Umbilical cord (tissue), 1 donor: Measurements from ENCODE around the gene ZNF485. TPM values are rescaled to one million over a fixed set of nuclear protein-coding genes. Genes with fewer than 3 reads are reported as not detected.

ENCODE experiments used
- total RNA-seq: library from RNA; depleted of rRNA; stranded (reverse); fragments of >200 nt; gene quantifications from one replicate; pipeline ENCODE4 v1.2.3, GENCODE V29; 2014; ENCODE audit warnings: low replicate concordance; ENCODE audit not compliant: insufficient read depth

The ZNF485 gene
- total RNA-seq, 1 donor from 2014 or later: 3.6 TPM

Other genes starting within 250 kb of the ZNF485 start
- not detected for gene FXYD4, start 234.8 kb upstream of the ZNF485 start, total RNA-seq
- gene HNRNPF, start 197.3 kb upstream of the ZNF485 start, total RNA-seq: 130 TPM
- gene ZNF487, start 169.3 kb upstream of the ZNF485 start, total RNA-seq: 24.8 TPM
- gene ZNF239, start 31.8 kb upstream of the ZNF485 start, total RNA-seq: 2.6 TPM
- 40.9 TPM for gene ZNF32, start 42.4 kb downstream of the ZNF485 start, total RNA-seq